SK-N-SH (cell line): ENCODE results near the gene KCTD15. TPM values are rescaled to one million over a fixed set of nuclear protein-coding genes. Genes with fewer than 3 reads are reported as not detected.

Source experiments
- CTCF ChIA-PET: fragments of 300-600, 350-600 bp; formaldehyde crosslinking; extraction: SDS; loops from one replicate; lab custom pipeline; 2021; lab: Yijun Ruan, JAX
- POLR2A ChIA-PET: fragments of 350-600 bp; sonication (Branson Sonifier 250); formaldehyde crosslinking; extraction: SDS; loops from one replicate; lab custom pipeline; 2020; ENCODE audit warnings: antibody characterized with exemption, inconsistent platforms; lab: Yijun Ruan, JAX
- DNase-seq: peaks from one replicate; pipeline ENCODE4 v3.0.0; 2012
- H2AFZ ChIP-seq: fragments of 200-600 bp; sonication (generic); 2 replicates; pipeline ENCODE4 v1.8.1; 2016; ENCODE audit warnings: antibody characterized with exemption, mild to moderate bottlenecking, low read depth
- H3F3A ChIP-seq: fragments of 200-600 bp; sonication (generic); replicated peaks from 2 replicates; pipeline ENCODE3; 2016; ENCODE audit warnings: antibody characterized with exemption, mild to moderate bottlenecking; ENCODE audit not compliant: insufficient read depth
- H3K27ac ChIP-seq, 2 experiments: fragments of 200-500 bp in 1 of 2; fragments of 200-600 bp in 1 of 2; sonication (Bioruptor generic) in 1 of 2; sonication (generic), shearing (Covaris generic) in 1 of 2; 2 replicates each; pipeline versions ENCODE4 v1.5.1 to v1.6.1; 2014 to 2016; ENCODE audit warnings: low read depth in 2 of 2, inconsistent platforms in 1 of 2, low read length in 1 of 2, mild to moderate bottlenecking in 1 of 2, mixed read lengths in 1 of 2
- H3K27me3 ChIP-seq: fragments of 200-600 bp; sonication (generic), shearing (Covaris generic); 2 replicates; pipeline ENCODE4 v1.6.1; 2016; ENCODE audit warnings: mixed run types; ENCODE audit not compliant: insufficient read depth
- H3K36me3 ChIP-seq, 2 experiments: fragments of 200-500 bp in 1 of 2; fragments of 200-600 bp in 1 of 2; sonication (Bioruptor generic) in 1 of 2; sonication (generic) in 1 of 2; replicated peaks in 1 of 2; 2 replicates each; pipeline versions ENCODE3 to v1.5.1; 2014 to 2016; ENCODE audit warnings: low read length in 1 of 2, mild to moderate bottlenecking in 1 of 2; ENCODE audit not compliant: insufficient read depth in 2 of 2, control insufficient read depth in 1 of 2
- H3K4me1 ChIP-seq, 2 experiments: fragments of 200-500 bp in 1 of 2; fragments of 200-600 bp in 1 of 2; sonication (Bioruptor generic) in 1 of 2; sonication (generic), shearing (Covaris generic) in 1 of 2; 2 replicates each; pipeline versions ENCODE4 v1.5.1 to v1.6.1; 2014 to 2016; ENCODE audit warnings: low read depth in 1 of 2, low read length in 1 of 2, mixed run types in 1 of 2; ENCODE audit not compliant: insufficient read depth in 2 of 2, control insufficient read depth in 1 of 2
- H3K4me2 ChIP-seq: fragments of 200-600 bp; sonication (generic), shearing (Covaris generic); 2 replicates; pipeline ENCODE4 v1.6.1; 2017; ENCODE audit warnings: mixed run types
- H3K4me3 ChIP-seq, 2 experiments: fragments of 200-500 bp in 1 of 2; fragments of 200-600 bp in 1 of 2; sonication (Bioruptor generic) in 1 of 2; sonication (generic), shearing (Covaris generic) in 1 of 2; 2 replicates each; pipeline versions ENCODE4 v1.5.1 to v1.8.1; 2014 to 2016; ENCODE audit warnings: low read depth in 2 of 2, inconsistent platforms in 1 of 2, low read length in 1 of 2, mild to moderate bottlenecking in 1 of 2, mixed read lengths in 1 of 2, moderate library complexity in 1 of 2
- H3K79me2 ChIP-seq: fragments of 200-600 bp; sonication (generic); 2 replicates; pipeline ENCODE4 v1.8.1; 2017; ENCODE audit warnings: mild to moderate bottlenecking; ENCODE audit not compliant: insufficient read depth
- H3K9ac ChIP-seq: fragments of 200-600 bp; sonication (generic); 2 replicates; pipeline ENCODE4 v1.6.1; 2017; ENCODE audit warnings: mixed run types
- H3K9me2 ChIP-seq: fragments of 200-600 bp; sonication (generic); 2 replicates; pipeline ENCODE4 v1.6.1; 2017; ENCODE audit warnings: mixed run types
- H3K9me3 ChIP-seq: fragments of 200-600 bp; sonication (generic); 2 replicates; pipeline ENCODE4 v1.6.1; 2017; ENCODE audit warnings: mixed run types, mild to moderate bottlenecking, moderate library complexity
- H4K20me1 ChIP-seq: fragments of 200-600 bp; sonication (generic); 2 replicates; pipeline ENCODE4 v1.6.1; 2017; ENCODE audit warnings: mild to moderate bottlenecking, mixed run types; ENCODE audit not compliant: insufficient read depth
- CHD2 ChIP-seq: fragments of 150-350 bp; IDR thresholded peaks from 2 replicates; pipeline ENCODE4 v1.6.1; 2018; ENCODE audit warnings: low read length; ENCODE audit not compliant: partially characterized antibody
- ELF1 ChIP-seq: IDR thresholded peaks from 2 replicates; pipeline ENCODE4 v1.4.0; 2012
- EP300 ChIP-seq, 2 experiments: IDR thresholded peaks; 2 replicates each; pipeline versions ENCODE4 v1.4.0 to v1.6.1; 2012; ENCODE audit warnings: borderline replicate concordance in 1 of 2, low read depth in 1 of 2, low read length in 1 of 2
- FOXJ3 ChIP-seq: sonication (generic); formaldehyde crosslinking; IDR thresholded peaks from 2 replicates; pipeline ENCODE4 v1.5.1; 2020; ENCODE audit warnings: mild to moderate bottlenecking, missing genetic modification reagents
- FOXM1 ChIP-seq: IDR thresholded peaks from 2 replicates; pipeline ENCODE4 v1.4.0; 2012; ENCODE audit warnings: low read depth, mild to moderate bottlenecking
- GATA2 ChIP-seq: sonication (generic); formaldehyde crosslinking; IDR thresholded peaks from 2 replicates; pipeline ENCODE4 v1.5.0; 2020; ENCODE audit warnings: mild to moderate bottlenecking, missing genetic modification reagents
- MXI1 ChIP-seq: IDR thresholded peaks from 2 replicates; pipeline ENCODE4 v1.6.1; 2012; ENCODE audit warnings: mild to moderate bottlenecking, low read depth, low read length, improper control_type of control experiment
- NFIC ChIP-seq: IDR thresholded peaks from 2 replicates; pipeline ENCODE4 v1.4.0; 2012; ENCODE audit warnings: borderline replicate concordance
- NRF1 ChIP-seq: IDR thresholded peaks from 2 replicates; pipeline ENCODE4 v1.6.1; 2012; ENCODE audit warnings: low read depth, mild to moderate bottlenecking, low read length
- POLR2AphosphoS5 ChIP-seq: IDR thresholded peaks from 2 replicates; pipeline ENCODE4 v1.6.1; 2012; ENCODE audit warnings: low read depth, low read length
- RAD21 ChIP-seq: IDR thresholded peaks from 2 replicates; pipeline ENCODE4 v1.6.1; 2012; ENCODE audit warnings: mild to moderate bottlenecking, low read length
- RCOR1 ChIP-seq: fragments of 150-350 bp; IDR thresholded peaks from 2 replicates; pipeline ENCODE4 v1.6.1; 2017; ENCODE audit warnings: antibody characterized with exemption, low read length
- SMC3 ChIP-seq: IDR thresholded peaks from 2 replicates; pipeline ENCODE4 v1.6.1; 2012; ENCODE audit warnings: low read depth, low read length, improper control_type of control experiment
- TCF12 ChIP-seq: IDR thresholded peaks from 2 replicates; pipeline ENCODE4 v1.4.0; 2012
- TEAD4 ChIP-seq: IDR thresholded peaks from 2 replicates; pipeline ENCODE4 v1.4.0; 2012; ENCODE audit warnings: mild to moderate bottlenecking, borderline replicate concordance; ENCODE audit not compliant: insufficient read depth
- ZBTB33 ChIP-seq: IDR thresholded peaks from 2 replicates; pipeline ENCODE4 v1.4.0; 2012; ENCODE audit warnings: low read depth, borderline replicate concordance
- WGBS: methylation state at CpG from one replicate; pipeline ENCODE4 v1.1.6; 2017; ENCODE audit warnings: low lambda C conversion rate; 5-methylcytosine and 5-hydroxymethylcytosine counted together
- polyA plus RNA-seq, 3 experiments: library from polyadenylated mRNA; depleted of rRNA; stranded (reverse); fragments of >200 nt; gene quantifications; 2 replicates each; pipeline ENCODE4 v1.2.3, GENCODE V29; 2012
- TF ChIP-seq, protein P1 (sequence below): IDR thresholded peaks from 2 replicates; pipeline ENCODE4; 2012
- TF ChIP-seq, protein P2 (sequence below): IDR thresholded peaks from 2 replicates; pipeline ENCODE4 v1.6.1; 2012; ENCODE audit warnings: mild to moderate bottlenecking, low read depth, low read length, moderate library complexity
- TF ChIP-seq, protein P3 (sequence below): IDR thresholded peaks from 2 replicates; pipeline ENCODE4 v1.4.0; 2012; ENCODE audit warnings: low read depth, borderline replicate concordance

Gene KCTD15
- polyA plus RNA-seq, 1 of the 3 experiments (the other 2 are of a cell fraction), result 15.5 TPM

DNA sequence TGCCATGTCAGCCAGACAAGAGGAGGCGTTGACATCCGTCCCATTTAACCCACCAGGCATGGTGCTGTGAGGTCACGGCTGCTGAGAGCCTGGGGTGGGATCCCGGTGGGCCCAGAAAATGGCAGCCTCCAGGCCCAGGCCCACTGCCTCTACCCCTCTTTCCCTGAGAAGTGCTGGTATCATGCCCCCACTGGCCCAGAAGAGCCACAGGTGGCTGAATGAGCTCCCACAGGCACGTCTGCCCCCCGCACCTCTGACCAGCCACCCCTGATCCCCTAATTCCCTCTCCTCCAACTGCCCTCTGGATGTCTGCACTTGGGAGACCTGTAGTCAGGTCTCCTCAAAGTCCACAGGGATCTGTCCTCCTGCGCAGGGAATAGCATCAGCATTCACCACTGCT lies 37.3 kb upstream of the KCTD15 start:
- 78% methylated on average over 3 of the region's 7 CpGs for WGBS
- TF ChIP-seq, protein P1, sequence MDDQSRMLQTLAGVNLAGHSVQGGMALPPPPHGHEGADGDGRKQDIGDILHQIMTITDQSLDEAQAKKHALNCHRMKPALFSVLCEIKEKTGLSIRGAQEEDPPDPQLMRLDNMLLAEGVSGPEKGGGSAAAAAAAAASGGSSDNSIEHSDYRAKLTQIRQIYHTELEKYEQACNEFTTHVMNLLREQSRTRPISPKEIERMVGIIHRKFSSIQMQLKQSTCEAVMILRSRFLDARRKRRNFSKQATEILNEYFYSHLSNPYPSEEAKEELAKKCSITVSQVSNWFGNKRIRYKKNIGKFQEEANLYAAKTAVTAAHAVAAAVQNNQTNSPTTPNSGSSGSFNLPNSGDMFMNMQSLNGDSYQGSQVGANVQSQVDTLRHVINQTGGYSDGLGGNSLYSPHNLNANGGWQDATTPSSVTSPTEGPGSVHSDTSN, result no peak
- no peak for TF ChIP-seq TCF12
- TF ChIP-seq NRF1, result no peak
- TF ChIP-seq FOXM1, result no peak
- TF ChIP-seq CHD2, result no peak
- no peak for TF ChIP-seq POLR2AphosphoS5
- TF ChIP-seq GATA2 (CRISPR knock-in tag), result no peak
- H3K4me2 ChIP-seq, result no peak overlapping the region
- no peaks in the 10 kb centered on the region for H3K79me2 ChIP-seq
- no peak overlapping the region for H2AFZ ChIP-seq
- POLR2A ChIA-PET, result no interaction called here
- no peaks in the 10 kb centered on the region for H3F3A ChIP-seq
- H3K9ac ChIP-seq, result no peak overlapping the region
- CTCF ChIA-PET, result interaction anchor here (0.9 to 2.5 kb wide), 5 partner anchors 12 to 518 kb away, joined by 3 to 15 read pairs (median 5); no protein-coding TSS in a partner anchor
- H3K9me3 ChIP-seq, result no peaks in the 10 kb centered on the region
- no peaks in the 10 kb centered on the region for H3K36me3 ChIP-seq
- no peaks in the 10 kb centered on the region for H3K27me3 ChIP-seq
- H3K9me2 ChIP-seq, result no peaks in the 10 kb centered on the region
- H4K20me1 ChIP-seq, result no peaks in the 10 kb centered on the region
- H3K4me3 ChIP-seq, result no peak overlapping the region
- no peak for DNase-seq
- peaks cover 0 to 22% of the 10 kb centered on the region in 2 experiments; a peak in 1 of 4 replicates for H3K4me1 ChIP-seq
- no peak overlapping the region for H3K27ac ChIP-seq

DNA sequence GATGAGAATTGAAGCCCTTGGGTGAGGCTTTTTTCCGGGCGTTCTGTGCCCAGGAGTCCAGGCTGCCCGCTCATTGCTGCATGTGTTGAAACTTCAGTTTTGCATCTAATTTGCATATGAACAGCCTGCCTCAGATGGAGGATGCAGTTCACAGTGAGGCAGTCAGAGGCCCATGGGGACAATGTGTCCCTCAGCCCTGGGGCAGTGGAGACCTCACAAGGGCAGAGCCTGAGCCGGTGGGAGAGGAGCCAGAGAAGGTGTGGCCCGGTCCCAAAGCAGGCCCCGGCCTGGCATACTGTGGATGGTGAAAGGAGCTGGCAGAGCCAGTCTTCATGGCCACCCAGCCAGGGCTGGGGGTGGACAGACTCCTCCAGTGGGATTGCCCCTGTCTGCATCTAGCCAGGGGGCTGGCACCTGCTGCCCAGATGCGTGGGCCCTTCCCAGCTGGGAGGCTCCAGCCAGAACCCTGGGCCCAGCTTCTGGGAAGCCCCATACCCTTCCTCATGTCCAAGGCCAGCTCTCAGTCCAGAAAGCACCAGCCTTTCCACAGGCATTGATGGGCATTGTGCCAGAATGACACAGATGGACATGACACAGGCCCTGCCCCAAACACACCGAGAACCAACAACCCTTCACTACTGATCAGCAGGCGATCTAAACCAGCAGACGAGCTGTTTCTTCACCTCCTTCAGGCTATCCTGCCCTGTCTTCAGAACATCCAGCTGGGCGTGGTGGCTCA lies 32.9 kb upstream of the KCTD15 start:
- H3K27me3 ChIP-seq, result no peaks in the 10 kb centered on the region
- TF ChIP-seq TEAD4 (no peak), RAD21 (peak; percentile 40), TCF12 (peak; percentile 23; the same call in 1 of the 2 replicates), ELF1 (no peak), CHD2 (peak; percentile 63), SMC3 (peak; percentile 9; the same call in 1 of the 2 replicates), GATA2 (CRISPR knock-in tag) (peak; percentile 98), NFIC (peak; percentile 38; the same call in 1 of the 2 replicates), MXI1 (peak; percentile 4; the same call in 1 of the 2 replicates), FOXJ3 (CRISPR knock-in tag) (peak; percentile 98), NRF1 (no peak), EP300 (IDR thresholded peaks at IDR 0.05; ENCODE audit: borderline replicate concordance in 1 of 2, low read depth in 1 of 2, low read length in 1 of 2) (peak in 1 of 2 experiments; percentile 87; a peak in 2 of 4 replicates), ZBTB33 (no peak), RCOR1 (peak; percentile 94)
- TF ChIP-seq, protein P2, sequence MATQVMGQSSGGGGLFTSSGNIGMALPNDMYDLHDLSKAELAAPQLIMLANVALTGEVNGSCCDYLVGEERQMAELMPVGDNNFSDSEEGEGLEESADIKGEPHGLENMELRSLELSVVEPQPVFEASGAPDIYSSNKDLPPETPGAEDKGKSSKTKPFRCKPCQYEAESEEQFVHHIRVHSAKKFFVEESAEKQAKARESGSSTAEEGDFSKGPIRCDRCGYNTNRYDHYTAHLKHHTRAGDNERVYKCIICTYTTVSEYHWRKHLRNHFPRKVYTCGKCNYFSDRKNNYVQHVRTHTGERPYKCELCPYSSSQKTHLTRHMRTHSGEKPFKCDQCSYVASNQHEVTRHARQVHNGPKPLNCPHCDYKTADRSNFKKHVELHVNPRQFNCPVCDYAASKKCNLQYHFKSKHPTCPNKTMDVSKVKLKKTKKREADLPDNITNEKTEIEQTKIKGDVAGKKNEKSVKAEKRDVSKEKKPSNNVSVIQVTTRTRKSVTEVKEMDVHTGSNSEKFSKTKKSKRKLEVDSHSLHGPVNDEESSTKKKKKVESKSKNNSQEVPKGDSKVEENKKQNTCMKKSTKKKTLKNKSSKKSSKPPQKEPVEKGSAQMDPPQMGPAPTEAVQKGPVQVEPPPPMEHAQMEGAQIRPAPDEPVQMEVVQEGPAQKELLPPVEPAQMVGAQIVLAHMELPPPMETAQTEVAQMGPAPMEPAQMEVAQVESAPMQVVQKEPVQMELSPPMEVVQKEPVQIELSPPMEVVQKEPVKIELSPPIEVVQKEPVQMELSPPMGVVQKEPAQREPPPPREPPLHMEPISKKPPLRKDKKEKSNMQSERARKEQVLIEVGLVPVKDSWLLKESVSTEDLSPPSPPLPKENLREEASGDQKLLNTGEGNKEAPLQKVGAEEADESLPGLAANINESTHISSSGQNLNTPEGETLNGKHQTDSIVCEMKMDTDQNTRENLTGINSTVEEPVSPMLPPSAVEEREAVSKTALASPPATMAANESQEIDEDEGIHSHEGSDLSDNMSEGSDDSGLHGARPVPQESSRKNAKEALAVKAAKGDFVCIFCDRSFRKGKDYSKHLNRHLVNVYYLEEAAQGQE, result no peak
- TF ChIP-seq, protein P3, sequence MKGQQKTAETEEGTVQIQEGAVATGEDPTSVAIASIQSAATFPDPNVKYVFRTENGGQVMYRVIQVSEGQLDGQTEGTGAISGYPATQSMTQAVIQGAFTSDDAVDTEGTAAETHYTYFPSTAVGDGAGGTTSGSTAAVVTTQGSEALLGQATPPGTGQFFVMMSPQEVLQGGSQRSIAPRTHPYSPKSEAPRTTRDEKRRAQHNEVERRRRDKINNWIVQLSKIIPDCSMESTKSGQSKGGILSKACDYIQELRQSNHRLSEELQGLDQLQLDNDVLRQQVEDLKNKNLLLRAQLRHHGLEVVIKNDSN, result no peak

More for the DNA sequence above, 32.9 kb upstream of the KCTD15 start:
- WGBS, result 31% methylated on average over 9 of the region's 11 CpGs
- Histone ChIP-seq H3K4me1 (peaks cover 0 to 27% of the 10 kb centered on the region in 2 experiments; a peak in 1 of 4 replicates), H3K36me3 (no peaks in the 10 kb centered on the region), H3K79me2 (no peaks in the 10 kb centered on the region), H4K20me1 (no peaks in the 10 kb centered on the region), H3K27ac (peak overlapping the region in 1 of 2 experiments; percentile 76; a peak in 2 of 4 replicates), H3K4me2 (no peak overlapping the region), H3K9ac (no peak overlapping the region), H3F3A (no peaks in the 10 kb centered on the region), H3K4me3 (no peak overlapping the region), H3K9me3 (no peaks in the 10 kb centered on the region), H2AFZ (no peak overlapping the region), H3K9me2 (no peaks in the 10 kb centered on the region)
- CTCF ChIA-PET, result interaction anchor here (0.8 to 11.0 kb wide), 20 partner anchors 9 to 522 kb away, joined by 3 to 137 read pairs (median 4); no protein-coding TSS in a partner anchor
- POLR2A ChIA-PET, result interaction anchor here (0.6 to 1.3 kb wide), 8 partner anchors 9 to 259 kb away, joined by 3 to 6 read pairs (median 3); partner anchors contain the start of gene PEPD
- peak; percentile 91 for DNase-seq
